HG03520 (cell line): ENCODE results near the gene CEP57L1.

Experiments
- ATAC-seq: cut with Tn5 transposase; IDR thresholded peaks from one replicate; pipeline ENCODE4 v1.9.1; 2021; ENCODE audit warnings: mild to moderate bottlenecking, moderate library complexity; ENCODE audit not compliant: unreplicated experiment

Gene CEP57L1

DNA sequence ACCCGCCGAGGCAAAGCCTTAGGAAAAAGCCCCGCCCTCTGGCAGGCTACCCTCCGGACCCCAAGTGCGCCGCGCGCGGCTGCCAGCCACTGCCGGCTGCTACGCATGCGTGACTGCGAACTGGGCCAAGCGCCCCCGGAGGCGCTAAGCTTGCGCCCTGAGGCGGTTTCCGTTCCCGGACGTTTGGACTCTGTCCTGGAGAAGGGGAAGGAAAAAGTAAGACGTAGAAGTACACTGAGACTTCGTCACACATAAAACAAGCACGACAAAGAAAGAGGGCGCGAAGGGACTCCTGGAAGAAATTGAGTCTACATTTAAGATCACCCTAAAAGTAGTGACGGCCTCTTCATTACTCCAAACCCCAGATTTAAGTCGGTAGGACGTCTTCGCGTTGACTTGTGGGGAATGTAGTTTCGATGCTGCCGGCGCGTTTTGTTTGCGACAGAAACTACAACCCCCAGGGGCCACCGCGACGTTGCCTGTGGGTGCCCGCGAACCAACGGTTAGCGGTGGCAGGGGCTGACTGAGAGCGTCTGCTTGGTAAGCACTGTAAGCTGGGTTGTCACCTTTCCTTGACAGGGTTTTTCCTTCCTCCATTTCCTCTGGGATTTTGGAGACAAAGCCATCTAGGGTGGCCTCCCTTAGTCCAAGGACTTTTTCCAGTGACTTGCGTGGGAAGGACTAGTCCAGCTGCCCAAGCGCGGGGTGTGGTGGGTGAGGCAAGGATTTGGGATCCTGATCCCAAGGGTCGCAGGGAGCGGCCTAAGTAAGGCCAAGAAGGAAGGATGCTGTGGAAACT, at the start of gene CEP57L1:
Gene CEP57L1, plus strand, starts transcription at position 472 of the 799 bp plus-strand sequence. CDS start 49,715 bp downstream, outside the sequence.
- peak; percentile 65 for ATAC-seq

DNA sequence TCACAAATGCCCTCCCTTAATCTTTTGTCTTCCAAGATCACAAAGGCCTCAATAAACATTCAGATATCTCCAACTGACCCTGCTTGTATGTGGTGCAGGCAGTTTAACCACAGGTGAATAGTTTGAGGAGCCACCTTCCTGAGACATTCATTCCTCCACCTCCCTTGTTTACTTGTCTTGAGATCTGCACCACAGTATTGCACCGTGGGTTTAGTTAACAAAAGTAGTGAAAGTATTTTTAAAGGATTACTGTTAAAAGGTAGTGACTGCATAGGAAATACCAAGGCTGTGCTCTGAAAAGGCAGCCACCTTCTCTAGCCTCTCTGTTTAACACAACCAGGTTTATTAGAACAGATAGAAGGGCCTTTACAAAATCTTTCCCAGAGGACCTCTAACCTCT, 47.1 kb upstream of the CEP57L1 start:
- ATAC-seq = no peak

DNA sequence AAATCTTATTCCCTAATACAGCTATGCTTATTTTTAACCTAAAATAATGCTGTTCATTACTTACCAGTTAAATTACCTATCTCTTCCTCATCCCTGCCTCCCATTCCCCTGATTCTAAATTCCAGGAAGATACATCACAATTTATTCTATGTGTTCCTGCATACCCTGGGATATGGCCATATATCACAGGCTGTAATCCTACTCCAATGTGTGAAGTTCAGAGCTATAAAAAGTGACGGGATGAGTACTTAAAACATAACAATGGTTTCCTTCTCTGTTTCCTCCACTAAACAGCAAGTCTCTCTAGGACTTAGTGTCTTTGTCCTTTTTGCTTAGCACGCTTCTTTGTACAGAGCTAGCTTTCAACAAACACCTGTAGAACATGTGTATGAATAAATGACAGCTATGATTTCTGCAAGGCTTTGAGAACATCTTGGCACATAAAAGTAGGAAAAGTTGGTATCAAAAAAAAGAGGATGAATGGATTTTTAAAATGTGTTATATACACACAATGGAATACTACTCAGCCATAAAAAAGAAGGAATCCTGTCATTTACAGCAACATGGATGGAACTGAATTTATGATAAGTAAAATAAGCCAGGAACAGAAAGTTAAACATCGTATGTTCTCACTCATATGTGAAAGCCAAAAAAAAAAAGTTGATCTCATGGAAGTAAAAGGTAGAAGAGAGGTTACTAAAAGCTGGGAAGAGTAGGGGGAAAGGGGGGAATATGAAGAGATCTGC, 46.5 kb upstream of the CEP57L1 start:
- no peak for ATAC-seq

GRCh38 chr6:109050012-109050411, 45.3 kb upstream of the CEP57L1 start:
- no peak for ATAC-seq

DNA sequence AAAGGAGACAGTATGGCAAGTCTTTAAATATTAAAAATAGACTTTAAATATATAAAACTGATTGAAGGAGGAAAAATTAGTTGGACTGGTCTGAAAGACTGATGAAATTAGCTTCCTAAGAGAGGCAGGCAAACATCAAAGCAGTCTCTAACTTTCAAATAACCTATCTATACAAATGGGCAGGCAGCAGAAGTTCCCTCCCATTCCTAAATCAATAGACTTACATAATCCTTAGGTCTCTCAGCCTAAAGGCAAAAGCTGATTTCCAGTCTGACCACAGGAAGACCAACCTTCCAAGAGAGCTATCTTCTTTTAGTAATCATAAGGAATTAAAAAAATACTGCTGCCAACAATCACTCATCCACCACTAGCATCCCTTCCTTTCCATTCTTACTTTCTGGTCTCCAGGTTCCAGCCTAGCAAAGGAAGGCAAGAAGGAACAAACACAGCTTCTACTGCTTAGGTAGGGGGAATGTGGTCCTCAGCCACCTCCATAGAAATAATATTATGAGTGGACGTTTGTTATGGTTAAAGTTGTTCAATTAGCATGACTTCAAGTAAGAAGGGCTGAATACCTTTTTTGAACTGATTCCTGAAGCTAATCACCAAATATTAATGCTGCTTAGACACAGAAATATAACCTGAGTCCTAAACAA, 44.7 kb upstream of the CEP57L1 start:
- no peak for ATAC-seq

GRCh38 chr6:109051301-109052017, 43.8 kb upstream of the CEP57L1 start:
- no peak for ATAC-seq

GRCh38 chr6:109052018-109052651, 43.2 kb upstream of the CEP57L1 start:
- no peak for ATAC-seq

DNA sequence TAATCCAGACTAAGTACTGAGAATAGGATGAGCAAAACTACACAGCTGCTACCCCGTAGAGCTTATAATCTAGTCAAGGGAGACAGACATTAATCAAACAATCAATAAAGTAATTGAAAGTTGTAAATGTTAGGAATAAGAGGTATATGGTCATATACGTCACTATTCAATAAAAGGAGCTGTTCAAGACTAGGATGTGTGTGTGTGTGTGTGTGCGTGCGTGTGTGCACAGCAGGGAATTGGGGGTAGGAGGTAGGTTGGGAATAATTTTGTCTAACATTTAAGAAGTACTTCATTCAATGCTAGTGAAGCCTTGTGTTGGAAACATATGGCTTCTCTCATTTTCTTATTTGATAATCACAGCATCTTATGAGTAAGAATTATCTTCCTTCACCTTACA, 42.5 kb upstream of the CEP57L1 start:
- no peak for ATAC-seq

- ATAC-seq = no peak
Measured at GRCh38 chr6:109053336-109053735, 42.0 kb upstream of the CEP57L1 start.

GRCh38 chr6:109055771-109056235, 39.5 kb upstream of the CEP57L1 start:
- no peak for ATAC-seq

DNA sequence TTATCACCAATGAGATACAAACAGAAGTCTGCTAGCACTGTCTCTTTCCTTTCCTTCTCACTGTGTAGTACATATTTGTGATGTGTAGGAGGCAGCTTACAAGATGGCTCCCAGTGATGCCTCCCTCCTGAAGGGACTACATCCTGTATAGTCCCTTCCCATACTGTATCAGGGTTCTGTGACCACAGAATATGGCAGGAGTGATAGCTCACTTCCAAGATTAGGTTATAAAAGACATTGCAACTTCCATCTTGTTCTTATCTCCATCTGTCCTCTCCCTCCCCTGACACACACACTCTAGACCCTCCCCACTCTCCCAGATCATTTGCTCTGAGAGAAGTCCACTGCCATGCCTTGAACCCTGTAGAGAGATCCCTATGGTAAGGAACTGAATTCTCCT, 38.6 kb upstream of the CEP57L1 start:
- no peak for ATAC-seq

DNA sequence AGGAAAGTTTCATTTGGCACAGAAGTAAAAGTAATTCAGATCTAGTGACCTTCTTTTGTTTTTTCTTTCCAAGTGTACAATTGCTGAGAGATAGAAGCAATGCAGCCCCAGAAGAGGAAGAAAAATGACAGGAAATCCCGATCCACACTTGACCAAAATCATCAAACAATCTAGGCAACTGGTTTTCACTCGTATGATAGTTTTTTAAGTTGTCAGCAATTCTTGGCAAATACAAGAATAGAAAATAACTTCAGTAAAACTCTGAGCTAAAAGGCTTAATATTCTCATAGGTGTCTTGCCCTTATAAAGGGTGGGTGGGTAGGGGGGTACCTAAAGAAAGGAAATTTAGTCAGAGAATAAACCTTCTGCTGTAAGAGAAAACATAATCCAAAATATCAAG, 36.7 kb upstream of the CEP57L1 start:
- no peak for ATAC-seq

DNA sequence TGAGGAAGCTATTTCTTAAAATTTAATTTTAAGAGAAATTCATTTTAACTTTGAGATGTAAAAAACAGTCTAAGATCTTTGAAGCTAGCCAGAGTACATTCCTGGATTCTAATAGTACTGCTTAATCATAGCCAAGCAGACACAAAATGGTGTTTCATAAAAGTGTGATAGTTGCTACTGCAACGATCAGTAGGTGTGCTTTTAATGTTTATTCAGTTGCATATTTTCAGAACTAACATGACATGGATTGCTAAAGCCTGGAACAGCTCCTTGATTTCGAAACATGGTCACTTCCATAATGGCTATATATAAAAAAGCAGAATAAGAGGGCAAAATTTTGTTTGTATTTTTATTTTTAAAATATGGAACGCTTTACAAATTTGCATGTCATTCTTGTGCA, 36.2 kb upstream of the CEP57L1 start:
- no peak for ATAC-seq

DNA sequence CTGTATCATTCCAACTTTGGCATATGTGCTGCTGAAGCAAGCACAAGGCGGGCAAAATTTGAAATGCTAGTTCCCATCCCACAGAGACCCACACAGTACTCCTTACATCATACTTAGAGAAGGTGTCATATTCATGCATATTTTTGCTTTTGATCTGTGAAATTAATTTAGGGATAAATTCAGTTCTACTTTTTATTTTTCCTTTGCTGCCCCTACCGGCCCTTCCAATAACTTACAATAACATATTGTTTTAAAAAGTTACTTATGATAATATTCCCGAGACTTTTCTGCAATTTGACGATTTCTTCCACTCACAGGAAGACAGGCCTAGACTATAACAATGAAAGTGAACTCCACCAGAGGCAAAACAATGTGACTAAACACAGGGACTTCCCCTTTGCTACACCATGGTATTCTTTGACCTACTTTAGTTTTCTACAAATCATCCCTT, 35.7 kb upstream of the CEP57L1 start:
- ATAC-seq = no peak

GRCh38 chr6:109060571-109060970, 34.7 kb upstream of the CEP57L1 start:
- no peak for ATAC-seq

DNA sequence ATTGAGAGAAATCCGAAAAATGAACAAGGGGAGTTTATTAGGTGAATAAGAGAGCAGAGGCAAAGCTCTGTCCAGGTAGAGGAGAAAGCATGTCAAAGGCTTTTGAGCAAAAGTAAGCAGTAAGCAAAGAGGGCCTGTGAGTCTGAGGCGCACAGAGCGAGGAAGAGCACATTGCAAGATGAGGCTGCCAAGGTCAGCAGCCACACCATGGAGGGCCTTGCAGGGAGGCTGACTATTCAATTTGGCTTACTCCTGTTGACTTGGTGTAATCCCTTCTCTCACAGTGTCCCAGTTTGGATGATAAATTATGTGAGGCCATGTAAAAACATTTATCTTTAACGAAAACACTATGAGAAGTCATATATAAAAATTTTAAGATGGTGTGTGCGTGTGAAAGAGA, 33.1 kb upstream of the CEP57L1 start:
- no peak for ATAC-seq

DNA sequence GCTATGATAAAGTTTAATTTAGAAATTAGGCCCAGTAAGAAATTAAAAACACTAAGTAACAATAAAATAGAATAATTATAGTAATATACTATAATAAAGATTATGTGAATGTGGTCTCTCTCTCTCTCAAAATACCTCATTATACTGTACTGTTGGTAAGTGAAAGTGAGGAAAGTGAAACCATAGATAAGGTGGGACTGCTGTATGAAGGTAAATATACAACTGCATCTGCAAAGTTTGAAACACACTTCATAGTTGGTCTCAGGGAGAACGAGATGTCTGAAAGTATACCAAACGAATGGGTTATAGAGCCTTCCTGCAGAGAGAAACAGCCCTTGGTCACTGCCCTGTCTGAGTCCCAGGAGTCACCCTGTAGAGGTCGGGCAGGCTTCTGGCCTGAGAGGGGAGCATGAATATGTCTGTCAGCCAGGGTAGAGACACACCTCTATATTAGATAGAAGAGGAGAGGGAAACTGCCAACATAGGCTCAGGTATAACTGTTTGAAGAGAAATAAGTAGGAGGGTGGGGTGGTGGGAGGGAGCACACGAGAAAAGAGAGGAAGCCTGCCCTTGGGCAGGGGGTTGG, 32.4 kb upstream of the CEP57L1 start:
- ATAC-seq = no peak

DNA sequence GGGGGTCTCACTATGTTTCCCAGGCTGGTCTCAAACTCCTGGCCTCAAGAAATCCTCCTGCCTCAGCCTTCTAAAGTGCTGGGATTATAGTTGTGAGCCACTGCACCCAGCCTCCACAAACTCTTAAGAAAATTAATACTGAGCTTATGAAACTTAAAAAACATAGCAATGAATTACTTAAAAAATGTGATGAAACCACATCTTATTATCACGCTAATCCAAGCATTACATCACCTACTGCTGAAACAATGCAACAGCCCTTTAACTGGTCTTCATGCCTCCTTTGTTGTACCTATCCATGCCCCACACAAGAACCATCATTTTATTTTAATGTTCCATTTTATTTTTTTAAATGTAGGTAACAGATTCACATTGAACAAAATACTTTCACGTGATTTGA, 25.6 kb upstream of the CEP57L1 start:
- ATAC-seq = no peak

DNA sequence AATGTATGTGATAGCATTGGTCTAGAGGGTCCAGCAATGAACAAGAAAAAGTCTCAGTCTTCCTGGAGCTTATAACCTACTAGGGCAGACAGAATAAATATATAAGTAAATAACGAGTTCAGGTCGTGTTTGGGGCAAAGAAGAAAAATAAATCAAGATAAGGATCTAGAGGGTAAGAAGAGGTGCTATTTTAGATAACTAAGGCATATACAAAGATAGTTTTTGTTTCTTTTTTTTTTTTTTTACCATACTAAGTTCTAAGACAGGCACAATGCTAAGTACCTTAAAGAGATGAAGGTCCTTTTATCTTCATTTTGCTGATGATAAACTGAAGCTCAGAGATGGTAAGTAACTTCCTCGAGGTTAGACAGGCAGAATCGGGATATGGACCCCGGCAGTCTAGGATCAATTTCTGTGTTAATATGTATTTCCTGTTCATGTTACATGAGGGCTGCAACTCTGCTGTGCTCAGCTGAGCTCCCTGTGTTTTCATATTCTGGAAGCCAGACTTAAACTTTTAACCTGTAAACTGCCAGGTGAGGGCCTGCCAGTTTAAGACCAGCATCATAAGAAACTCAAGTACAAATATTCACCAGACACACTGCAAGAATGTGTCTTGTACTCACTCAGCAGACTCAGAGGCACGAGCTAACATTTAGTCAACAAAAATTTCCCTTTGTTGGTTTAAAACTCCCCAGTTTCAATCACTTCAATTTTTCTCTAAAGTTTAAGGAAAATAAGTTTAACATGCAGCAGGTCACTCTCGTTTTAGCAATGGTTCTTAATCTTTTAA, 24.0 kb upstream of the CEP57L1 start:
- ATAC-seq = no peak
